HL-60 (cell line): Measurements from ENCODE around the gene MAPK8IP2.

Source experiments
- GABPA ChIP-seq: IDR thresholded peaks from 2 replicates; pipeline ENCODE4 v1.6.1; 2012; ENCODE audit warnings: low read depth
- POLR2AphosphoS5 ChIP-seq: IDR thresholded peaks from 2 replicates; pipeline ENCODE4 v1.6.1; 2012; ENCODE audit warnings: low read depth
- REST ChIP-seq: IDR thresholded peaks from 2 replicates; pipeline ENCODE4 v1.6.1; 2012; ENCODE audit warnings: low read depth; ENCODE audit not compliant: insufficient replicate concordance
- SPI1 ChIP-seq: IDR thresholded peaks from 2 replicates; pipeline ENCODE4 v1.6.1; 2012; ENCODE audit warnings: low read depth, mild to moderate bottlenecking, borderline replicate concordance
- TF ChIP-seq, protein P1 (sequence below): IDR thresholded peaks from one replicate; pipeline ENCODE4 v1.5.1; 2011; ENCODE audit warnings: low read length, control low read depth, inconsistent platforms; ENCODE audit not compliant: insufficient read depth

GRCh38 chr22:50656122-50657070, 55.8 kb downstream of the MAPK8IP2 start:
- TF ChIP-seq, protein P1, sequence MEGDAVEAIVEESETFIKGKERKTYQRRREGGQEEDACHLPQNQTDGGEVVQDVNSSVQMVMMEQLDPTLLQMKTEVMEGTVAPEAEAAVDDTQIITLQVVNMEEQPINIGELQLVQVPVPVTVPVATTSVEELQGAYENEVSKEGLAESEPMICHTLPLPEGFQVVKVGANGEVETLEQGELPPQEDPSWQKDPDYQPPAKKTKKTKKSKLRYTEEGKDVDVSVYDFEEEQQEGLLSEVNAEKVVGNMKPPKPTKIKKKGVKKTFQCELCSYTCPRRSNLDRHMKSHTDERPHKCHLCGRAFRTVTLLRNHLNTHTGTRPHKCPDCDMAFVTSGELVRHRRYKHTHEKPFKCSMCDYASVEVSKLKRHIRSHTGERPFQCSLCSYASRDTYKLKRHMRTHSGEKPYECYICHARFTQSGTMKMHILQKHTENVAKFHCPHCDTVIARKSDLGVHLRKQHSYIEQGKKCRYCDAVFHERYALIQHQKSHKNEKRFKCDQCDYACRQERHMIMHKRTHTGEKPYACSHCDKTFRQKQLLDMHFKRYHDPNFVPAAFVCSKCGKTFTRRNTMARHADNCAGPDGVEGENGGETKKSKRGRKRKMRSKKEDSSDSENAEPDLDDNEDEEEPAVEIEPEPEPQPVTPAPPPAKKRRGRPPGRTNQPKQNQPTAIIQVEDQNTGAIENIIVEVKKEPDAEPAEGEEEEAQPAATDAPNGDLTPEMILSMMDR: no peak
- TF ChIP-seq SPI1: no peak
- no peak for TF ChIP-seq POLR2AphosphoS5
- no peak for TF ChIP-seq REST
- no peak for TF ChIP-seq GABPA
